GM15510 (cell line): ENCODE measurements around the gene ACLY.

Source experiments
- POLR2A ChIP-seq: IDR thresholded peaks from 3 replicates; pipeline ENCODE4 v1.6.1; 2011; ENCODE audit warnings: borderline replicate concordance; ENCODE audit not compliant: insufficient read length; ENCODE audit errors: extremely low read depth

ACLY gene

GRCh38 chr17:41871789-41872188, 47.0 kb downstream of the ACLY start:
- no peak for TF ChIP-seq POLR2A

GRCh38 chr17:41870627-41871026, 48.1 kb downstream of the ACLY start:
- no peak for TF ChIP-seq POLR2A

GRCh38 chr17:41870097-41870496, 48.7 kb downstream of the ACLY start:
- TF ChIP-seq POLR2A: no peak

GRCh38 chr17:41869426-41869825, 49.3 kb downstream of the ACLY start:
- TF ChIP-seq POLR2A: no peak

GRCh38 chr17:41868568-41868967, 50.2 kb downstream of the ACLY start:
- no peak for TF ChIP-seq POLR2A

- TF ChIP-seq POLR2A: no peak
Measured at GRCh38 chr17:41865596-41865893, 53.2 kb downstream of the ACLY start.

- TF ChIP-seq POLR2A: peak; percentile 97
Measured at GRCh38 chr17:41864836-41865595, 53.7 kb downstream of the ACLY start, which contains the start of gene KLHL11. Gene KLHL11 (minus strand): TSS chr17:41865423. CDS start chr17:41865370, 53 bp downstream.

- TF ChIP-seq POLR2A: no peak
Measured at GRCh38 chr17:41864498-41864835, 54.3 kb downstream of the ACLY start.

GRCh38 chr17:41863074-41863848, 55.5 kb downstream of the ACLY start:
- no peak for TF ChIP-seq POLR2A

- TF ChIP-seq POLR2A: no peak
Measured at GRCh38 chr17:41860254-41860931, 58.4 kb downstream of the ACLY start.

GRCh38 chr17:41849251-41849990, 69.3 kb downstream of the ACLY start:
- no peak for TF ChIP-seq POLR2A

- no peak for TF ChIP-seq POLR2A
Measured at GRCh38 chr17:41848788-41849187, 70.0 kb downstream of the ACLY start.

GRCh38 chr17:41844971-41845370, 73.8 kb downstream of the ACLY start:
- no peak for TF ChIP-seq POLR2A

- TF ChIP-seq POLR2A: no peak
Measured at GRCh38 chr17:41837761-41838538, 80.8 kb downstream of the ACLY start, which contains the start of gene KLHL10. Gene KLHL10 (plus strand): TSS chr17:41837825. CDS start chr17:41837933, 108 bp downstream.
